ENCODE measurements around the gene GPR161. TPM values are rescaled to one million over a fixed set of nuclear protein-coding genes. Genes with fewer than 3 reads are reported as not detected.

The GPR161 gene
- total RNA-seq, 4 donors from 2014 or later, result 2.7 to 9.0 (median 6.6) TPM

DNA sequence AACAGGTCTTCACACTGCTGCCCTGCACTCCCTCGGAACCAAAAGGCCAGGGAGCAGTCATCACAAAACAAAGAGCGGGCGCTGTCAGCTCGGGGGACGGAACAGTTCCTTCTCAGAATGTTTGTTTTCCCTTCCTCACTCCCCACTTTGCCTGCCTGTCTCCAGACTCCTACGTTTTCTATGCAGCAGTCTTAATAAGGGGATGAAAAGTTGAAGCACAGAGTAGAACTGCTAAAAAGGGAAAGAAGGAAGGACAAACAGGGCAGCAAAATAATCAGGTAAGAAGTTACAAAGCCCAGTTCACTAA is 738 bp upstream of the GPR161 start:
- no peak for DNase-seq (ENCODE audit: low spot score in 2 of 2)
- no peaks in the 10 kb centered on the region for H3K9me3 ChIP-seq
- peak overlapping the region; percentile 50 to 90 (median 74) for H3K27ac ChIP-seq
- peak overlapping the region; percentile 56 to 89 (median 68) for H3K4me3 ChIP-seq
- 0 to 2% methylated on average over 6 of the region's 6 CpGs for WGBS, 2 donors
- TF ChIP-seq POLR2A (IDR thresholded peaks at IDR 0.05), result no peak
- no peak for TF ChIP-seq EP300 (IDR thresholded peaks at IDR 0.05)
- TF ChIP-seq, protein P1, sequence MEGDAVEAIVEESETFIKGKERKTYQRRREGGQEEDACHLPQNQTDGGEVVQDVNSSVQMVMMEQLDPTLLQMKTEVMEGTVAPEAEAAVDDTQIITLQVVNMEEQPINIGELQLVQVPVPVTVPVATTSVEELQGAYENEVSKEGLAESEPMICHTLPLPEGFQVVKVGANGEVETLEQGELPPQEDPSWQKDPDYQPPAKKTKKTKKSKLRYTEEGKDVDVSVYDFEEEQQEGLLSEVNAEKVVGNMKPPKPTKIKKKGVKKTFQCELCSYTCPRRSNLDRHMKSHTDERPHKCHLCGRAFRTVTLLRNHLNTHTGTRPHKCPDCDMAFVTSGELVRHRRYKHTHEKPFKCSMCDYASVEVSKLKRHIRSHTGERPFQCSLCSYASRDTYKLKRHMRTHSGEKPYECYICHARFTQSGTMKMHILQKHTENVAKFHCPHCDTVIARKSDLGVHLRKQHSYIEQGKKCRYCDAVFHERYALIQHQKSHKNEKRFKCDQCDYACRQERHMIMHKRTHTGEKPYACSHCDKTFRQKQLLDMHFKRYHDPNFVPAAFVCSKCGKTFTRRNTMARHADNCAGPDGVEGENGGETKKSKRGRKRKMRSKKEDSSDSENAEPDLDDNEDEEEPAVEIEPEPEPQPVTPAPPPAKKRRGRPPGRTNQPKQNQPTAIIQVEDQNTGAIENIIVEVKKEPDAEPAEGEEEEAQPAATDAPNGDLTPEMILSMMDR (IDR thresholded peaks at IDR 0.05), result no peak
- H3K4me1 ChIP-seq, result peaks cover 0 to 35% (median 11%) of the 10 kb centered on the region in 4 donors
- H3K27me3 ChIP-seq, result no peaks in the 10 kb centered on the region
- H3K36me3 ChIP-seq, result no peaks in the 10 kb centered on the region

DNA sequence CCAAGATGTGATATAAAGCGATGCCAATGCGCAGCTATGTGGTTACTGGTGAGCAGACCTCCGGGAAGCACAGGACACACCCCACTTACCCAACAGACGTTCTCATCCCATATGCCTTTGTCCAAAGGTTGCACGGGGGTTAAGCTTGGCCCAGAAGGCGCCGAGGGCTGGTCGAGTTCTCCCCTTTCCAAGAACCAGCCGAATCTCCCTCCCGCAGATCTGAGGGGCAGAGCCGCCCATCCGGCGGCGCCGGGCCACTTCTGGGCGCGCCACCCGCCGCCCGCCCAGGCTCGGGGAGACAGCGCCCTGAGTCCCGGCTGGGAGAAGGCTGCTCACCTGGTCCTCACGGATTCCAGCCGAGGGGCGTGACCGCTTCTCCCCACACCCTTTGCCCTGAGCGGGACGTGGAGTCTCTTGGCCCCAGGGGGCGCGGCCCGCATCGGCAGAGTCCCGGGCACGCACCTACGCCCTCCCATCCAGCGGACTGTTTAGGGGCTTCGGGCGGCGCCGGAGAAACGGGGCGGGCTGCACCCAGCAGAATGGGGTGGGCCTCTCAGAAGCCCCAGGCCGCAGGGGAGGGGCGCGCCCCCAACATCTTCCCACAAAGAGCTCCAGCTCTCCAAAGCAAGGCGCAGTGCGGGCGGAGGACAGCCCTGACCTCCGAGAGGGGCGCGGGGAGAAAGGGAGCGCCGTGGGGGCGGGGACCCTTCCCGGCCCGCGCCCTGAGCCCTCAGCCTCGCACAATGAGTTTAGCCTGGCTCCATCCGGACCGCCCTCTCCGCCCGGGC is 615 bp downstream of the GPR161 start:
- TF ChIP-seq POLR2A (IDR thresholded peaks at IDR 0.05) (no peak), EP300 (IDR thresholded peaks at IDR 0.05) (no peak)
- TF ChIP-seq, protein P1 (IDR thresholded peaks at IDR 0.05), result no peak
- 0 to 1% methylated on average over 38 to 39 of the region's 63 CpGs for WGBS, 2 donors
- no peak for DNase-seq (ENCODE audit: low spot score in 2 of 2)
- peak overlapping the region; percentile 56 to 89 (median 68) for H3K4me3 ChIP-seq
- H3K36me3 ChIP-seq, result no peaks in the 10 kb centered on the region
- no peaks in the 10 kb centered on the region for H3K9me3 ChIP-seq
- no peaks in the 10 kb centered on the region for H3K27me3 ChIP-seq
- peak overlapping the region in 3 of 4 donors; percentile 18 to 90 (median 70) for H3K27ac ChIP-seq
- peaks cover 0 to 35% (median 11%) of the 10 kb centered on the region in 4 donors for H3K4me1 ChIP-seq

DNA sequence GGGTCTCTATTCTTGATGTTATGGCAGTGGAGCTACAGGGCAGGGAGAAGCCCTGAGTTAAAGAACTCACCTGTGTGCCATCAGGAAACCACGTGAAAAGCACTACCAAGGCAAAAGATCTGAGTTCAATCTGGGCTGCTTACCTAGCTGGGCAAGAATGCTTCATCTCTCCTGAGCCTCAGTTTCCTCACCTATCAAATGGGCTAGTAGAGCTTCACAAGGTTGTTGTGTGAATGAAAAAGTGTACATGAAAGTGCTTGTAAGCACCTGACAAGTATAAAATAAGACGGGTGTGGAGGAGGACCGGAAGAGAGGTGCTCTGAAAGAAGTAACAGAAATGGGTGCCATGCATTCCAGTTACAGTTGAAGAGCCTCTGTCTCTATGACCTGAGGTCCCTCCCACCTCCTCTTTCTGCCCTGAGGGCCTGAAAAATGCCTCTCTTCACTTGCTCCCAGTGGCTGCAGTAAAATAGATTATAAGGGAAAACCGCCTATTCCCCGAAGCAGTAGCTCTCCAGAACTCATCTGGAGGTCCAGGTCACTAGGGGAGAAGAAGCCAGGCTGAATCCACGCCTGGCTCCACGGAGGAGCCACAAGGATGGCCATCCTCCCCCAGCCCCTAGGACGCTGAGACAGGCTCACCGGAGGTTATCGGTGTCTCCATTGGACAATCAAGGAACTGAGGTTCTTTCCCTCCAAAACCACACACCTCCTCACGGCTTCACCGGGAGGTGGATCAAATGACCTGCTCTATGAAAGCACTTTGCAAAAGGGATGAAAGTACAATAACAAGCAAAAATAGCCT is 1.4 kb downstream of the GPR161 start:
- DNase-seq (ENCODE audit: low spot score in 2 of 2), result no peak
- H3K27ac ChIP-seq, result peak overlapping the region in 1 of 4 donors; percentile 29
- WGBS, 2 donors, result 44 to 47% methylated on average over 12 of the region's 12 CpGs
- H3K27me3 ChIP-seq, result no peaks in the 10 kb centered on the region
- TF ChIP-seq POLR2A (IDR thresholded peaks at IDR 0.05) (no peak), EP300 (IDR thresholded peaks at IDR 0.05) (no peak)
- TF ChIP-seq, protein P1 (IDR thresholded peaks at IDR 0.05), result no peak
- no peaks in the 10 kb centered on the region for H3K36me3 ChIP-seq
- peak overlapping the region; percentile 56 to 89 (median 68) for H3K4me3 ChIP-seq
- peaks cover 0 to 35% (median 11%) of the 10 kb centered on the region in 4 donors for H3K4me1 ChIP-seq
- H3K9me3 ChIP-seq, result no peaks in the 10 kb centered on the region

DNA sequence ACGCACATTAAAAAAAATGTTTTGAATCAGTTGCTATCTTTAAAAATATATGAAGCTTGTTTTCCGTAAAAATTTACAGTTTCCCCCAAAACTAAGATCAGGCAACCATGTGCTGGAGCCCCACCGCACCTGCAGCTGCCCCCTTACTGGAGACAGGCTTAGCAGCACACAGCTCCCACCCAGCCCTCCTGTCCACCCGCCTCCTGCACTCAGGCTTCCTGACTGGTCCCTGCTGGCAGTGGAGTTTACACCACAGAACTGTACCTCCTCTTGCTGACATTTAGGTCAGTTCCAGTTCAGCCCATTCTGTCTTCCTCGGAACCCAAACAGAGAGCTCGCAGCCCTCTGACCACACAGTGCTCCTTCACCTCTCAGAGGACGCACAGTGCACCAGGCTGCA is 2.1 kb downstream of the GPR161 start:
- no peak for DNase-seq (ENCODE audit: low spot score in 2 of 2)
- TF ChIP-seq, protein P1 (IDR thresholded peaks at IDR 0.05), result no peak
- no peak for TF ChIP-seq POLR2A (IDR thresholded peaks at IDR 0.05)
- TF ChIP-seq EP300 (IDR thresholded peaks at IDR 0.05), result no peak
- H3K36me3 ChIP-seq, result peaks cover 0 to 6% (median 0%) of the 10 kb centered on the region in 3 donors
- H3K4me3 ChIP-seq, result no peak overlapping the region
- no peak overlapping the region for H3K27ac ChIP-seq
- WGBS, 2 donors, result 82% methylated on average over 7 of the region's 7 CpGs
- peaks cover 0 to 35% (median 11%) of the 10 kb centered on the region in 4 donors for H3K4me1 ChIP-seq
- no peaks in the 10 kb centered on the region for H3K27me3 ChIP-seq
- no peaks in the 10 kb centered on the region for H3K9me3 ChIP-seq

DNA sequence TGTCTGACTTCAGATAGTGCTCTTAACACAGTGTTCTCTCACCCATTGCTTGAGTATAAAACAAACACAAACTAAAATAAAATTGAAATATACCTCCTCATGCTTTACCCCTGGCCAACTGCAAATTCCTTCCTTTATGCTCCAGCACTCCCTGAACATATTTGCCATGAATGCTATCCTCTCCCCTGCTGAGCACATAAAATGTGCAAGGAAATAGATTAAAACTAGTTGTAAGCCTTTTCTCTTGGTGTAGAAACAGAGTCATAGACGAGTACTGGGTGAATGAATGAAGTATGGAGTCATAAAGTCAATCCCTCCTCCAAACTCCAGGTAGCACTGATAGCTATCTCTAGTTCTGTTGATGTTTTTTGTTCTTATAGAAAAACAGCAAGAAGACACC is 2.6 kb downstream of the GPR161 start:
- DNase-seq (ENCODE audit: low spot score in 2 of 2), result no peak
- TF ChIP-seq, protein P1 (IDR thresholded peaks at IDR 0.05), result no peak
- TF ChIP-seq EP300 (IDR thresholded peaks at IDR 0.05) (no peak), POLR2A (IDR thresholded peaks at IDR 0.05) (no peak)
- H3K36me3 ChIP-seq, result peaks cover 0 to 11% (median 0%) of the 10 kb centered on the region in 3 donors
- H3K4me1 ChIP-seq, result peaks cover 0 to 35% (median 11%) of the 10 kb centered on the region in 4 donors
- H3K9me3 ChIP-seq, result no peaks in the 10 kb centered on the region
- 57 to 76% methylated on average over 1 of the region's 1 CpG for WGBS, 2 donors
- no peaks in the 10 kb centered on the region for H3K27me3 ChIP-seq
- no peak overlapping the region for H3K27ac ChIP-seq
- no peak overlapping the region for H3K4me3 ChIP-seq

Data from tibial nerve (tissue), 4 donors.